ENCODE data around the gene MAIP1.

DNA sequence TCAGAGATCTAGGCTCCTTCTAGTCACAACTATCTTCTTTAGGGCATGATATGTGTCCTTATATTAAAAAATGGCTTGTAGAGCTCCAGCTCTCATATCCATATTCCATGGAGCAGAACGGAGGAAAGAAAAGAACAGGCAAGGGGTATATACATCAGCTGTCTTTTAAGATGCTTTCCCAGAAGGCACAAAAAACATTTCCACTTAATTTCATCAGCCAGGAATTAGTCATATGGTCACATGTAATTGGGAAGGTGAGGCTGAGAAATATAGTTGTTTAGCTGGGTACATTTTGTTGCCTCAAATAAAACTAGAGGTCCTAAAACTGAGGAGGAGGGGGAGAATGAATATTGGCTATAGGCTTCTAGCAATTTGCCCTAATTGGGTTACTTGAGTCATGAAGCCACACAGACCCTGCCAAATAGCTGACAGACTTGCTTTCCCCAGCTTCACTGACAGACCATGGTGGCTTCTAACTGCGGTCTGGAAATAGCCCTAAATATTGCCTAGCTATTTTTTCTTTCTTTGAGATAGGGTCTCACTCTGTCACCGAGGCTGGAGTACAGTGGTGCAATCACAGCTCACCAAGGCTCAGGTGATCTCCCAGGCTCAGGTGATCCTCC, 20.0 kb downstream of the MAIP1 start:
- TF ChIP-seq, protein P1, sequence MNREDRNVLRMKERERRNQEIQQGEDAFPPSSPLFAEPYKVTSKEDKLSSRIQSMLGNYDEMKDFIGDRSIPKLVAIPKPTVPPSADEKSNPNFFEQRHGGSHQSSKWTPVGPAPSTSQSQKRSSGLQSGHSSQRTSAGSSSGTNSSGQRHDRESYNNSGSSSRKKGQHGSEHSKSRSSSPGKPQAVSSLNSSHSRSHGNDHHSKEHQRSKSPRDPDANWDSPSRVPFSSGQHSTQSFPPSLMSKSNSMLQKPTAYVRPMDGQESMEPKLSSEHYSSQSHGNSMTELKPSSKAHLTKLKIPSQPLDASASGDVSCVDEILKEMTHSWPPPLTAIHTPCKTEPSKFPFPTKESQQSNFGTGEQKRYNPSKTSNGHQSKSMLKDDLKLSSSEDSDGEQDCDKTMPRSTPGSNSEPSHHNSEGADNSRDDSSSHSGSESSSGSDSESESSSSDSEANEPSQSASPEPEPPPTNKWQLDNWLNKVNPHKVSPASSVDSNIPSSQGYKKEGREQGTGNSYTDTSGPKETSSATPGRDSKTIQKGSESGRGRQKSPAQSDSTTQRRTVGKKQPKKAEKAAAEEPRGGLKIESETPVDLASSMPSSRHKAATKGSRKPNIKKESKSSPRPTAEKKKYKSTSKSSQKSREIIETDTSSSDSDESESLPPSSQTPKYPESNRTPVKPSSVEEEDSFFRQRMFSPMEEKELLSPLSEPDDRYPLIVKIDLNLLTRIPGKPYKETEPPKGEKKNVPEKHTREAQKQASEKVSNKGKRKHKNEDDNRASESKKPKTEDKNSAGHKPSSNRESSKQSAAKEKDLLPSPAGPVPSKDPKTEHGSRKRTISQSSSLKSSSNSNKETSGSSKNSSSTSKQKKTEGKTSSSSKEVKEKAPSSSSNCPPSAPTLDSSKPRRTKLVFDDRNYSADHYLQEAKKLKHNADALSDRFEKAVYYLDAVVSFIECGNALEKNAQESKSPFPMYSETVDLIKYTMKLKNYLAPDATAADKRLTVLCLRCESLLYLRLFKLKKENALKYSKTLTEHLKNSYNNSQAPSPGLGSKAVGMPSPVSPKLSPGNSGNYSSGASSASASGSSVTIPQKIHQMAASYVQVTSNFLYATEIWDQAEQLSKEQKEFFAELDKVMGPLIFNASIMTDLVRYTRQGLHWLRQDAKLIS (CRISPR knock-in tag; IDR thresholded peaks at IDR 0.05; ENCODE audit: borderline replicate concordance), result no peak
- TF ChIP-seq, protein P2, sequence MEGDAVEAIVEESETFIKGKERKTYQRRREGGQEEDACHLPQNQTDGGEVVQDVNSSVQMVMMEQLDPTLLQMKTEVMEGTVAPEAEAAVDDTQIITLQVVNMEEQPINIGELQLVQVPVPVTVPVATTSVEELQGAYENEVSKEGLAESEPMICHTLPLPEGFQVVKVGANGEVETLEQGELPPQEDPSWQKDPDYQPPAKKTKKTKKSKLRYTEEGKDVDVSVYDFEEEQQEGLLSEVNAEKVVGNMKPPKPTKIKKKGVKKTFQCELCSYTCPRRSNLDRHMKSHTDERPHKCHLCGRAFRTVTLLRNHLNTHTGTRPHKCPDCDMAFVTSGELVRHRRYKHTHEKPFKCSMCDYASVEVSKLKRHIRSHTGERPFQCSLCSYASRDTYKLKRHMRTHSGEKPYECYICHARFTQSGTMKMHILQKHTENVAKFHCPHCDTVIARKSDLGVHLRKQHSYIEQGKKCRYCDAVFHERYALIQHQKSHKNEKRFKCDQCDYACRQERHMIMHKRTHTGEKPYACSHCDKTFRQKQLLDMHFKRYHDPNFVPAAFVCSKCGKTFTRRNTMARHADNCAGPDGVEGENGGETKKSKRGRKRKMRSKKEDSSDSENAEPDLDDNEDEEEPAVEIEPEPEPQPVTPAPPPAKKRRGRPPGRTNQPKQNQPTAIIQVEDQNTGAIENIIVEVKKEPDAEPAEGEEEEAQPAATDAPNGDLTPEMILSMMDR (IDR thresholded peaks at IDR 0.05), result no peak
- TF ChIP-seq, protein P3, sequence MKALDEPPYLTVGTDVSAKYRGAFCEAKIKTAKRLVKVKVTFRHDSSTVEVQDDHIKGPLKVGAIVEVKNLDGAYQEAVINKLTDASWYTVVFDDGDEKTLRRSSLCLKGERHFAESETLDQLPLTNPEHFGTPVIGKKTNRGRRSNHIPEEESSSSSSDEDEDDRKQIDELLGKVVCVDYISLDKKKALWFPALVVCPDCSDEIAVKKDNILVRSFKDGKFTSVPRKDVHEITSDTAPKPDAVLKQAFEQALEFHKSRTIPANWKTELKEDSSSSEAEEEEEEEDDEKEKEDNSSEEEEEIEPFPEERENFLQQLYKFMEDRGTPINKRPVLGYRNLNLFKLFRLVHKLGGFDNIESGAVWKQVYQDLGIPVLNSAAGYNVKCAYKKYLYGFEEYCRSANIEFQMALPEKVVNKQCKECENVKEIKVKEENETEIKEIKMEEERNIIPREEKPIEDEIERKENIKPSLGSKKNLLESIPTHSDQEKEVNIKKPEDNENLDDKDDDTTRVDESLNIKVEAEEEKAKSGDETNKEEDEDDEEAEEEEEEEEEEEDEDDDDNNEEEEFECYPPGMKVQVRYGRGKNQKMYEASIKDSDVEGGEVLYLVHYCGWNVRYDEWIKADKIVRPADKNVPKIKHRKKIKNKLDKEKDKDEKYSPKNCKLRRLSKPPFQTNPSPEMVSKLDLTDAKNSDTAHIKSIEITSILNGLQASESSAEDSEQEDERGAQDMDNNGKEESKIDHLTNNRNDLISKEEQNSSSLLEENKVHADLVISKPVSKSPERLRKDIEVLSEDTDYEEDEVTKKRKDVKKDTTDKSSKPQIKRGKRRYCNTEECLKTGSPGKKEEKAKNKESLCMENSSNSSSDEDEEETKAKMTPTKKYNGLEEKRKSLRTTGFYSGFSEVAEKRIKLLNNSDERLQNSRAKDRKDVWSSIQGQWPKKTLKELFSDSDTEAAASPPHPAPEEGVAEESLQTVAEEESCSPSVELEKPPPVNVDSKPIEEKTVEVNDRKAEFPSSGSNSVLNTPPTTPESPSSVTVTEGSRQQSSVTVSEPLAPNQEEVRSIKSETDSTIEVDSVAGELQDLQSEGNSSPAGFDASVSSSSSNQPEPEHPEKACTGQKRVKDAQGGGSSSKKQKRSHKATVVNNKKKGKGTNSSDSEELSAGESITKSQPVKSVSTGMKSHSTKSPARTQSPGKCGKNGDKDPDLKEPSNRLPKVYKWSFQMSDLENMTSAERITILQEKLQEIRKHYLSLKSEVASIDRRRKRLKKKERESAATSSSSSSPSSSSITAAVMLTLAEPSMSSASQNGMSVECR (CRISPR knock-in tag; IDR thresholded peaks at IDR 0.05; ENCODE audit: borderline replicate concordance), result no peak
- TF ChIP-seq, protein P4, sequence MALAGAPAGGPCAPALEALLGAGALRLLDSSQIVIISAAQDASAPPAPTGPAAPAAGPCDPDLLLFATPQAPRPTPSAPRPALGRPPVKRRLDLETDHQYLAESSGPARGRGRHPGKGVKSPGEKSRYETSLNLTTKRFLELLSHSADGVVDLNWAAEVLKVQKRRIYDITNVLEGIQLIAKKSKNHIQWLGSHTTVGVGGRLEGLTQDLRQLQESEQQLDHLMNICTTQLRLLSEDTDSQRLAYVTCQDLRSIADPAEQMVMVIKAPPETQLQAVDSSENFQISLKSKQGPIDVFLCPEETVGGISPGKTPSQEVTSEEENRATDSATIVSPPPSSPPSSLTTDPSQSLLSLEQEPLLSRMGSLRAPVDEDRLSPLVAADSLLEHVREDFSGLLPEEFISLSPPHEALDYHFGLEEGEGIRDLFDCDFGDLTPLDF (CRISPR knock-in tag; IDR thresholded peaks at IDR 0.05), result no peak
- TF ChIP-seq NFYB (CRISPR knock-in tag; conservative IDR thresholded peaks at IDR 0.05; ENCODE audit: low read depth), result no peak

Measured in WTC11 (cell line).